Astrocyte (in vitro differentiated cells and primary cell): ENCODE measurements around the gene PIP4K2C. TPM values are rescaled to one million over a fixed set of nuclear protein-coding genes. Genes with fewer than 3 reads are reported as not detected.

Experiments
- DNase-seq: peaks from one replicate; pipeline ENCODE4 v3.0.0-alpha.2; 2010; ENCODE audit warnings: low read depth
- FAIRE-seq: peaks from 2 replicates; lab custom pipeline; 2011; peaks lifted over from hg19 to GRCh38; lab: Jason Lieb, UNC
- H2AFZ ChIP-seq: 2 replicates; pipeline ENCODE4 v1.6.0; 2012; ENCODE audit warnings: low read depth, low read length, inconsistent platforms
- H3K27ac ChIP-seq: 2 replicates; pipeline ENCODE4 v1.5.1; 2011; ENCODE audit warnings: low read depth, low read length, inconsistent platforms
- H3K27me3 ChIP-seq: 2 replicates; pipeline ENCODE4 v1.6.0; 2011; ENCODE audit warnings: low read length, inconsistent platforms; ENCODE audit not compliant: insufficient read depth
- H3K36me3 ChIP-seq: 2 replicates; pipeline ENCODE4 v1.5.1; 2011; ENCODE audit warnings: low read length, inconsistent platforms; ENCODE audit not compliant: insufficient read depth
- H3K4me1 ChIP-seq: 2 replicates; pipeline ENCODE4 v1.5.1; 2011; ENCODE audit warnings: low read length, inconsistent platforms; ENCODE audit not compliant: insufficient read depth
- H3K4me2 ChIP-seq: 2 replicates; pipeline ENCODE4 v1.6.0; 2012; ENCODE audit warnings: low read length, inconsistent platforms
- H3K4me3 ChIP-seq: 2 replicates; pipeline ENCODE4 v1.5.1; 2011; ENCODE audit warnings: low read depth, mild to moderate bottlenecking, low read length, inconsistent platforms; ENCODE audit not compliant: insufficient read depth
- H3K79me2 ChIP-seq: 2 replicates; pipeline ENCODE4 v1.6.0; 2012; ENCODE audit warnings: mild to moderate bottlenecking, low read length, inconsistent platforms; ENCODE audit not compliant: insufficient read depth
- H3K9ac ChIP-seq: 2 replicates; pipeline ENCODE4 v1.6.0; 2012; ENCODE audit warnings: mild to moderate bottlenecking, low read length, inconsistent platforms
- H3K9me3 ChIP-seq: 2 replicates; pipeline ENCODE4 v1.5.1; 2012; ENCODE audit warnings: low read depth, mild to moderate bottlenecking, low read length, inconsistent platforms; ENCODE audit not compliant: insufficient read depth
- H4K20me1 ChIP-seq: 2 replicates; pipeline ENCODE4 v1.6.0; 2012; ENCODE audit warnings: low read length, inconsistent platforms; ENCODE audit not compliant: insufficient read depth
- H3K27ac Mint-ChIP-seq: one replicate; pipeline ENCODE4 v1.8.0; 2021; ENCODE audit warnings: mild to moderate bottlenecking, mixed read lengths; ENCODE audit not compliant: unreplicated experiment
- H3K27me3 Mint-ChIP-seq: one replicate; pipeline ENCODE4 v1.8.0; 2021; ENCODE audit warnings: low read depth, mixed read lengths; ENCODE audit not compliant: unreplicated experiment
- H3K36me3 Mint-ChIP-seq: one replicate; pipeline ENCODE4 v1.8.0; 2021; ENCODE audit warnings: low read depth, mixed read lengths; ENCODE audit not compliant: unreplicated experiment
- H3K4me1 Mint-ChIP-seq: one replicate; pipeline ENCODE4 v1.8.0; 2021; ENCODE audit warnings: low read depth, mixed read lengths; ENCODE audit not compliant: unreplicated experiment
- H3K4me3 Mint-ChIP-seq: one replicate; pipeline ENCODE4 v1.8.0; 2021; ENCODE audit warnings: mild to moderate bottlenecking, moderate library complexity, mixed read lengths; ENCODE audit not compliant: unreplicated experiment
- H3K9me3 Mint-ChIP-seq: one replicate; pipeline ENCODE4 v1.8.0; 2021; ENCODE audit warnings: mild to moderate bottlenecking, mixed read lengths; ENCODE audit not compliant: unreplicated experiment
- EZH2 ChIP-seq: IDR thresholded peaks from 2 replicates; pipeline ENCODE4 v1.6.1; 2012; ENCODE audit warnings: mild to moderate bottlenecking, low read length, inconsistent platforms; ENCODE audit not compliant: insufficient read depth
- total RNA-seq: library from RNA; stranded (reverse); gene quantifications from 2 replicates; pipeline ENCODE4 v1.2.1, GENCODE V29; 2021
- TF ChIP-seq, protein P1 (sequence below): IDR thresholded peaks from 2 replicates; pipeline ENCODE4 v1.5.1; 2011; ENCODE audit warnings: low read depth, mild to moderate bottlenecking, inconsistent platforms, low read length, moderate library complexity; ENCODE audit not compliant: insufficient read depth

PIP4K2C gene
- total RNA-seq, 1 donor from 2014 or later = 43.3 TPM

DNA sequence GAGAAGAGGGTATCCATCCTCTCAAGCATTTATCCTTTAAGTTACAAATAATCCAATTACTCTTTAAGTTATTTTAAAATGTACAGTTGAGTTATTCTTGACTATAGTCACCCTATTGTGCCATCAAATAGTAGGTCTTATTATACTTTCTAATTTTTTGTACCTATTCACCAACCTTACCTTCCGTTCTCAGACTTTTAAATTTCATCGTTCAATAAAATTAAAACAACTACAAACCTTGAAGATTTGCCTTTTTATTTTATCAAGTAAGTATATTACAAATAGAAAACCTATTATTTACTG, 43.0 kb upstream of the PIP4K2C start:
- H3K4me1 Mint-ChIP-seq = peaks cover 36% of the 10 kb centered on the region
- peaks cover 11% of the 10 kb centered on the region for H3K27me3 Mint-ChIP-seq
- no peak overlapping the region for H3K27ac Mint-ChIP-seq
- peaks cover 28% of the 10 kb centered on the region for H3K4me1 ChIP-seq
- H3K4me3 ChIP-seq = no peak overlapping the region
- no peak overlapping the region for H3K27ac ChIP-seq
- H3K9me3 ChIP-seq = no peaks in the 10 kb centered on the region
- peaks cover 13% of the 10 kb centered on the region for H3K36me3 Mint-ChIP-seq
- no peak overlapping the region for H3K9ac ChIP-seq
- peak overlapping the region; percentile 98 for H3K4me3 Mint-ChIP-seq
- peaks cover 10% of the 10 kb centered on the region for H3K27me3 ChIP-seq
- H3K9me3 Mint-ChIP-seq = peaks cover 3% of the 10 kb centered on the region
- no peak for DNase-seq
- TF ChIP-seq EZH2 = no peak
- TF ChIP-seq, protein P1, sequence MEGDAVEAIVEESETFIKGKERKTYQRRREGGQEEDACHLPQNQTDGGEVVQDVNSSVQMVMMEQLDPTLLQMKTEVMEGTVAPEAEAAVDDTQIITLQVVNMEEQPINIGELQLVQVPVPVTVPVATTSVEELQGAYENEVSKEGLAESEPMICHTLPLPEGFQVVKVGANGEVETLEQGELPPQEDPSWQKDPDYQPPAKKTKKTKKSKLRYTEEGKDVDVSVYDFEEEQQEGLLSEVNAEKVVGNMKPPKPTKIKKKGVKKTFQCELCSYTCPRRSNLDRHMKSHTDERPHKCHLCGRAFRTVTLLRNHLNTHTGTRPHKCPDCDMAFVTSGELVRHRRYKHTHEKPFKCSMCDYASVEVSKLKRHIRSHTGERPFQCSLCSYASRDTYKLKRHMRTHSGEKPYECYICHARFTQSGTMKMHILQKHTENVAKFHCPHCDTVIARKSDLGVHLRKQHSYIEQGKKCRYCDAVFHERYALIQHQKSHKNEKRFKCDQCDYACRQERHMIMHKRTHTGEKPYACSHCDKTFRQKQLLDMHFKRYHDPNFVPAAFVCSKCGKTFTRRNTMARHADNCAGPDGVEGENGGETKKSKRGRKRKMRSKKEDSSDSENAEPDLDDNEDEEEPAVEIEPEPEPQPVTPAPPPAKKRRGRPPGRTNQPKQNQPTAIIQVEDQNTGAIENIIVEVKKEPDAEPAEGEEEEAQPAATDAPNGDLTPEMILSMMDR = no peak
- H2AFZ ChIP-seq = no peak overlapping the region
- FAIRE-seq = no peak
- H4K20me1 ChIP-seq = peaks cover 30% of the 10 kb centered on the region
- H3K79me2 ChIP-seq = peaks cover 38% of the 10 kb centered on the region
- peaks cover 3% of the 10 kb centered on the region for H3K36me3 ChIP-seq
- no peak overlapping the region for H3K4me2 ChIP-seq

DNA sequence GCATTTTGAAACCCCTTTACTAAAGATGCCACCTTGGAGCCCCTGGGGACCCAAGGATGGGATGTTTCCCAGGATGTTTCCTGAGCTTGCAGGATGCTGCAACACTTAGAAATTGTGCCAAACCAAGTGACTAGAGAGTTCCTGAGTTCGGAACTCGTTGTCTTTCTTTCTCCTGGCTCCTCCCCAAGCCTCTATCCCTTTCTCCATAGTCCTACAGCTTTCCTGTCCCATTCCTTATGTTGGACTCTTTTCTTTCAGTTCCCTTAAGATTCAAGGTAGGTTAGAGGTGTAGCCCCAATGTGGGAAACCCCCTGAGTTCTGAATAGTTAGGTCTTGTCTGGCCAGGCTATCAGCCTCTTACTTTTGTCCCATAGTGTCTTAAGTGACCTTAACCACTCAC, 42.5 kb upstream of the PIP4K2C start:
- DNase-seq (no peak), FAIRE-seq (no peak)
- H3K27me3 Mint-ChIP-seq = peaks cover 11% of the 10 kb centered on the region
- Histone ChIP-seq H3K36me3 (peaks cover 3% of the 10 kb centered on the region), H2AFZ (no peak overlapping the region), H3K9me3 (no peaks in the 10 kb centered on the region), H3K4me1 (peaks cover 33% of the 10 kb centered on the region), H3K4me3 (no peak overlapping the region), H3K9ac (no peak overlapping the region), H3K4me2 (no peak overlapping the region), H3K27me3 (peaks cover 10% of the 10 kb centered on the region), H3K27ac (no peak overlapping the region), H4K20me1 (peaks cover 27% of the 10 kb centered on the region), H3K79me2 (peaks cover 35% of the 10 kb centered on the region)
- H3K27ac Mint-ChIP-seq = no peak overlapping the region
- peak overlapping the region; percentile 81 for H3K4me3 Mint-ChIP-seq
- H3K9me3 Mint-ChIP-seq = peaks cover 3% of the 10 kb centered on the region
- peaks cover 41% of the 10 kb centered on the region for H3K4me1 Mint-ChIP-seq
- H3K36me3 Mint-ChIP-seq = peaks cover 11% of the 10 kb centered on the region
- no peak for TF ChIP-seq EZH2
- TF ChIP-seq, protein P1 = no peak

DNA sequence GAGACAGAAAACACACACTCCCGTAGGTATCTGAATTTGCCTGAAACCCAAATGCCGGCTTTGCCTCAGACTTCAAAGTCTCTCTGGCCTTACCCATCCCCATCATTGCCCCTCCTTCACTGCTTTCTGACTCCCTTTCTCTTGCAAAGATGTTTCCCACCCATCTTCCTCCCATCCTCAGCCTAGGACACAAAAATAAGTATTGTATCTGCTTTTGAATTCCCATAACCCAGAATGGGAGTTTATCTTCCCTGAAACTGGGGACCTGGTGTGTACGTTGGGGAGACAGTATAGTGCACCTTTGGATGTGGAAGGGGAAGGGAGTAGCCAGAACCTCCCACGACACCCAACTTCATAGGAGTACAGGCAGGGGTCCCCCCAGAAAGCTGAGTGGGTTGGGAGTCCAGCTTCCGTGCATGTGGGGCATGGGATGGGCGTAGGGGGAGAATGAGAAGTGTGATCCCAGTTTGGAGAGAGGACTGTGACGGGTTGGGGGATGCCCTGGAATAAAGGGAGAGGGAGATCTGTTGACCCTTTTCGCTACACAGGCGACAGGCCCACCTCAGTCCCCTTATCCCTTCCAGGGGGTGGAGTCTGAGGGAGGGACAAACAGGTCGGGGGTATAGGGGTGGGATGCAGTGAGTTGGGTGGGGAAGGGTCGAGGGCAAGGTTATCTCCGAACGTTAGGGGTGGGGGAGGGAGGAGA, 41.6 kb upstream of the PIP4K2C start:
- Histone ChIP-seq H4K20me1 (peaks cover 20% of the 10 kb centered on the region), H3K4me1 (peaks cover 29% of the 10 kb centered on the region), H3K4me2 (peak overlapping the region; percentile 93), H3K9me3 (no peaks in the 10 kb centered on the region), H3K27me3 (peaks cover 10% of the 10 kb centered on the region), H3K36me3 (peaks cover 3% of the 10 kb centered on the region), H2AFZ (peak overlapping the region; percentile 82), H3K79me2 (peaks cover 27% of the 10 kb centered on the region), H3K27ac (no peak overlapping the region), H3K4me3 (peak overlapping the region; percentile 69), H3K9ac (peak overlapping the region; percentile 72)
- Mint-ChIP-seq H3K27me3 (peaks cover 11% of the 10 kb centered on the region), H3K36me3 (peaks cover 11% of the 10 kb centered on the region), H3K4me1 (peaks cover 42% of the 10 kb centered on the region), H3K9me3 (peaks cover 3% of the 10 kb centered on the region), H3K27ac (no peak overlapping the region), H3K4me3 (peak overlapping the region; percentile 86)
- FAIRE-seq (no peak), DNase-seq (no peak)
- TF ChIP-seq, protein P1 = no peak
- no peak for TF ChIP-seq EZH2
